ENCODE measurements around the gene NLGN3. TPM values are rescaled to one million over a fixed set of nuclear protein-coding genes. Genes with fewer than 3 reads are reported as not detected.
"Not testable (repeated sequence)": the region's sequence is repeated elsewhere in the genome, so short reads cannot be mapped to it uniquely, and the experiment has no call there.

NLGN3 gene
- total and polyA plus RNA-seq, 2 experiments from 2014 or later, result 1.6 to 2.7 TPM

DNA sequence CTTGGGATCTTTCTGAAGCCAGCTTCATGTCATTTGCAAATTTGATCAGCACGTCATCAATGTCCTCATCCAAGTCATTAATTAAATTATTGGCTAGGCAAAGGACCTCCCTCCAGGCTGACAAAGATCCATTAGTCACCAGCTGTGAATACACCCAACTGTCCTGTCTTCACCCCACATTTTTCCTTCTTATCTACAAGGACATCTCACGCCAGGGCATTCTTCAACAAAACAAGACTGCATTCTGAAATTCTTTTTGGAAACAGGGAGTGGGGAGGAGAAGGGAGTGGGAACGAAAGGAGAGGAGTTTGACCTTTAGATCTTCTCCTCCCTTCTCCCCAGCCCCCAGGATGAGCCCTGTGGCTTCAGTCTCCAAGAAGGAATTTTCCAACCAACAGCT is 32.7 kb downstream of the NLGN3 start:
- 55% methylated on average over 3 of the region's 3 CpGs for WGBS (ENCODE audit: low lambda C conversion rate, missing lambda C conversion rate)
- Histone ChIP-seq H3K36me3 (replicated peaks; ENCODE audit: insufficient read depth, low read depth) (no peaks in the 10 kb centered on the region), H4K20me1 (ENCODE audit: insufficient read depth, poor library complexity, severe bottlenecking) (no peaks in the 10 kb centered on the region), H3K27me3 (no peaks in the 10 kb centered on the region), H3K79me2 (no peaks in the 10 kb centered on the region), H3K27ac (no peak overlapping the region), H3K4me2 (no peak overlapping the region), H2AFZ (no peak overlapping the region), H3K9me3 (ENCODE audit: low read depth) (no peaks in the 10 kb centered on the region), H3K4me1 (ENCODE audit: insufficient read depth) (no peaks in the 10 kb centered on the region), H3K9me2 (replicated peaks; ENCODE audit: insufficient read depth) (no peaks in the 10 kb centered on the region), H3K4me3 (no peak overlapping the region)
- DNase-seq (ENCODE audit: low spot score), result no peak
- TF ChIP-seq, protein P1, sequence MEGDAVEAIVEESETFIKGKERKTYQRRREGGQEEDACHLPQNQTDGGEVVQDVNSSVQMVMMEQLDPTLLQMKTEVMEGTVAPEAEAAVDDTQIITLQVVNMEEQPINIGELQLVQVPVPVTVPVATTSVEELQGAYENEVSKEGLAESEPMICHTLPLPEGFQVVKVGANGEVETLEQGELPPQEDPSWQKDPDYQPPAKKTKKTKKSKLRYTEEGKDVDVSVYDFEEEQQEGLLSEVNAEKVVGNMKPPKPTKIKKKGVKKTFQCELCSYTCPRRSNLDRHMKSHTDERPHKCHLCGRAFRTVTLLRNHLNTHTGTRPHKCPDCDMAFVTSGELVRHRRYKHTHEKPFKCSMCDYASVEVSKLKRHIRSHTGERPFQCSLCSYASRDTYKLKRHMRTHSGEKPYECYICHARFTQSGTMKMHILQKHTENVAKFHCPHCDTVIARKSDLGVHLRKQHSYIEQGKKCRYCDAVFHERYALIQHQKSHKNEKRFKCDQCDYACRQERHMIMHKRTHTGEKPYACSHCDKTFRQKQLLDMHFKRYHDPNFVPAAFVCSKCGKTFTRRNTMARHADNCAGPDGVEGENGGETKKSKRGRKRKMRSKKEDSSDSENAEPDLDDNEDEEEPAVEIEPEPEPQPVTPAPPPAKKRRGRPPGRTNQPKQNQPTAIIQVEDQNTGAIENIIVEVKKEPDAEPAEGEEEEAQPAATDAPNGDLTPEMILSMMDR (IDR thresholded peaks at IDR 0.05; ENCODE audit: poor library complexity), result no peak
- TF ChIP-seq EZH2phosphoT487 (IDR thresholded peaks at IDR 0.05; ENCODE audit: low read depth, severe bottlenecking, unreplicated experiment), result no peak
- no peak for TF ChIP-seq EZH2 (IDR thresholded peaks at IDR 0.05; ENCODE audit: borderline replicate concordance)

DNA sequence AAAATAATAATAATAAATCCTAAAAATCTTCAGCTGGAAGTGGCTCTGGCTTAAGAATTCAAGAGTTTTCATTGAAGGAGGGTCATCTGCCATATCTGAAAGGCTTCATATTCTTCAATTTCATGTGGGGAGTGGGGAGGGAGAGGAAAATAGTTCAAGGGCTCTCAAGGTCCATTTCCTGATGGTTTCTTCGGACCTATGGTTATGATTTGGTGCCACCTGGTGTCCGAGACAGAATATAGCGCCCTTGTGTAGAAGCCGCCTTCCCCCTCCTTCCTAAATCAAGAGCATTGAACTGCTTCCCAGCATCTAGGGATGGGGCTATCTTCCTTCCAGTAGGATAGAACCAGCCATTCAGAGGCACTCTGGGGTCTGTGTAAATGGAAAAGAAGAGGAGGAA is 34.3 kb downstream of the NLGN3 start:
- H3K4me3 ChIP-seq, result no peak overlapping the region
- no peaks in the 10 kb centered on the region for H3K27me3 ChIP-seq
- no peak overlapping the region for H3K4me2 ChIP-seq
- H3K9me2 ChIP-seq (replicated peaks; ENCODE audit: insufficient read depth), result no peaks in the 10 kb centered on the region
- no peaks in the 10 kb centered on the region for H4K20me1 ChIP-seq (ENCODE audit: insufficient read depth, poor library complexity, severe bottlenecking)
- peak; percentile 73 for DNase-seq (ENCODE audit: low spot score)
- H2AFZ ChIP-seq, result no peak overlapping the region
- TF ChIP-seq EZH2 (IDR thresholded peaks at IDR 0.05; ENCODE audit: borderline replicate concordance) (no peak), EZH2phosphoT487 (IDR thresholded peaks at IDR 0.05; ENCODE audit: low read depth, severe bottlenecking, unreplicated experiment) (no peak)
- TF ChIP-seq, protein P1 (IDR thresholded peaks at IDR 0.05; ENCODE audit: poor library complexity), result peak; percentile 58
- H3K4me1 ChIP-seq (ENCODE audit: insufficient read depth), result peaks cover 15% of the 10 kb centered on the region
- H3K27ac ChIP-seq, result no peak overlapping the region
- no peaks in the 10 kb centered on the region for H3K79me2 ChIP-seq
- no peaks in the 10 kb centered on the region for H3K36me3 ChIP-seq (replicated peaks; ENCODE audit: insufficient read depth, low read depth)
- 20% methylated on average over 4 of the region's 4 CpGs for WGBS (ENCODE audit: low lambda C conversion rate, missing lambda C conversion rate)
- no peaks in the 10 kb centered on the region for H3K9me3 ChIP-seq (ENCODE audit: low read depth)

DNA sequence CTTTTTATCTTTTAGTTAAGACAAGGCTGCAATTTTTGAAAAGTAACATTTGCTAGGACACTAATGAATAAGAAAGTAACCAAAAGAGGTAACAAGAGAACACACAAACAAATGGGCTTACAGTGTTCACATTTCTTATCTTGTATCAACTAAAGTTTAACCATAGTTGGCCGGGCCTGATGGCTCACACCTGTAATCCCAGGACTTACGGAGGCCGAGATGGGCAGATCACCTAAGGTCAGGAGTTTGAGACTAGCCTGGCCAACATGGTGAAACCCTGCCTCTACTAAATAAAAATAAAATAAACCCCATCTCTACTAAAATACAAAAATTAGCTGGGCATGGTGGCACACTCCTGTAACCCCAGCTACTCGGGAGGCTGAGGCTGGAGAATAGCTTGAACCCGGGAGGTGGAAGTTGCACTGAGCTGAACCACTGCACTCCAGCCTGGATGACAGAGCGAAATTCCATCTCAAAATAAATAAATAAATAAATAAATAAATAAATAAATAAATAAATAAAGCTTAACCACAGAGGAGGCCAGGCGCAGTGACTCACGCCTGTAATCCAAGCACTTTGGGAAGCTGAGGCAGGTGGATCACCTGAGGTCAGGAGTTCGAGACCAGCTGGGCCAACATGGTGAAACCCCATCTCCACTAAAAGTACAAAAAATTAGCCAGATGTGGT is 36.1 kb downstream of the NLGN3 start:
- H2AFZ ChIP-seq; H3K36me3 ChIP-seq (replicated peaks; ENCODE audit: insufficient read depth, low read depth); H4K20me1 ChIP-seq (ENCODE audit: insufficient read depth, poor library complexity, severe bottlenecking); H3K9me2 ChIP-seq (replicated peaks; ENCODE audit: insufficient read depth); H3K9me3 ChIP-seq (ENCODE audit: low read depth); DNase-seq (ENCODE audit: low spot score); H3K27ac ChIP-seq; H3K27me3 ChIP-seq; H3K4me3 ChIP-seq; H3K79me2 ChIP-seq; H3K4me2 ChIP-seq: not testable (repeated sequence)
- 68% methylated on average over 9 of the region's 9 CpGs for WGBS (ENCODE audit: low lambda C conversion rate, missing lambda C conversion rate)
- peaks cover 17% of the 10 kb centered on the region for H3K4me1 ChIP-seq (ENCODE audit: insufficient read depth)

- Histone ChIP-seq H3K79me2 (no peaks in the 10 kb centered on the region), H3K27ac (peak overlapping the region; percentile 90), H4K20me1 (ENCODE audit: insufficient read depth, poor library complexity, severe bottlenecking) (no peaks in the 10 kb centered on the region), H3K36me3 (replicated peaks; ENCODE audit: insufficient read depth, low read depth) (no peaks in the 10 kb centered on the region), H3K4me2 (peak overlapping the region; percentile 73), H3K27me3 (no peaks in the 10 kb centered on the region), H2AFZ (peak overlapping the region; percentile 53), H3K9me3 (ENCODE audit: low read depth) (no peaks in the 10 kb centered on the region), H3K4me1 (ENCODE audit: insufficient read depth) (peaks cover 17% of the 10 kb centered on the region), H3K9me2 (replicated peaks; ENCODE audit: insufficient read depth) (no peaks in the 10 kb centered on the region), H3K4me3 (peak overlapping the region; percentile 21)
- WGBS (ENCODE audit: low lambda C conversion rate, missing lambda C conversion rate), result 48% methylated on average over 10 of the region's 10 CpGs
- TF ChIP-seq, protein P1 (IDR thresholded peaks at IDR 0.05; ENCODE audit: poor library complexity), result no peak
- no peak for DNase-seq (ENCODE audit: low spot score)
Observed at GRCh38 chrX:71181558-71181909, 36.9 kb downstream of the NLGN3 start.

Data from hepatocyte (in vitro differentiated cells).